Thyroid gland (tissue), 4 donors: ENCODE data around the gene SND1.

Source experiments
- POLR2A ChIP-seq, 2 donors: fragments of 450-650 bp; IDR thresholded peaks; one replicate each; pipeline ENCODE4 v1.6.1; 2017; ENCODE audit warnings: antibody characterized with exemption in 2 of 2, mild to moderate bottlenecking in 2 of 2, moderate library complexity in 1 of 2
- TF ChIP-seq, protein P1 (sequence below), 6 experiments: fragments of 200-600 bp in 3 of 6; fragments of 450-650 bp in 3 of 6; sonication (generic) in 3 of 6; IDR thresholded peaks; one replicate each; pipeline ENCODE4 v1.5.1; 2016 to 2019; ENCODE audit warnings: antibody characterized with exemption in 6 of 6, mild to moderate bottlenecking in 2 of 6, inconsistent platforms in 1 of 6, moderate library complexity in 1 of 6

DNA sequence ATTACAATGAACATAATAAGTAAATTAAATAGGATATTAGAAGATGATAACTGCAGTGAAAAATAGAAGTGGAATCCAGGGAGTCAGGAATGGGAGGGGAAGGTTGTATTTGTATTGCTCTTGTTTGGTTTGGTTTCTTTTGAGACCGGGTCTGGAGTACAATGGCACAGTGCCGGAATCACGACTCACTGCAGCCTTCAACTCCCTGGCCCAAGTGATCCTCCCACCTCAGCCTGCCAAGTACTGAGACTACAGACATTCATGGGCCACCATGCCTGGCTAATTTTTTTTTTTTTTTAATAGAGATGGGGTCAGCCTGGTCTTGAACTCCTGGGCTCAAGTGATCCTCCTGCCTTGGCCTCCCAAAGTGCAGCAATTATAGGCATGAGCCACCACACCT, 439.1 kb downstream of the SND1 start:
- no peak for TF ChIP-seq POLR2A (IDR thresholded peaks at IDR 0.05)
- TF ChIP-seq, protein P1, sequence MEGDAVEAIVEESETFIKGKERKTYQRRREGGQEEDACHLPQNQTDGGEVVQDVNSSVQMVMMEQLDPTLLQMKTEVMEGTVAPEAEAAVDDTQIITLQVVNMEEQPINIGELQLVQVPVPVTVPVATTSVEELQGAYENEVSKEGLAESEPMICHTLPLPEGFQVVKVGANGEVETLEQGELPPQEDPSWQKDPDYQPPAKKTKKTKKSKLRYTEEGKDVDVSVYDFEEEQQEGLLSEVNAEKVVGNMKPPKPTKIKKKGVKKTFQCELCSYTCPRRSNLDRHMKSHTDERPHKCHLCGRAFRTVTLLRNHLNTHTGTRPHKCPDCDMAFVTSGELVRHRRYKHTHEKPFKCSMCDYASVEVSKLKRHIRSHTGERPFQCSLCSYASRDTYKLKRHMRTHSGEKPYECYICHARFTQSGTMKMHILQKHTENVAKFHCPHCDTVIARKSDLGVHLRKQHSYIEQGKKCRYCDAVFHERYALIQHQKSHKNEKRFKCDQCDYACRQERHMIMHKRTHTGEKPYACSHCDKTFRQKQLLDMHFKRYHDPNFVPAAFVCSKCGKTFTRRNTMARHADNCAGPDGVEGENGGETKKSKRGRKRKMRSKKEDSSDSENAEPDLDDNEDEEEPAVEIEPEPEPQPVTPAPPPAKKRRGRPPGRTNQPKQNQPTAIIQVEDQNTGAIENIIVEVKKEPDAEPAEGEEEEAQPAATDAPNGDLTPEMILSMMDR (IDR thresholded peaks at IDR 0.05) = no peak
